Stimulated activated CD8-positive, alpha-beta memory T cell treated with anti-CD3 and anti-CD28 coated beads, Interleukin-2, amount 100 ng/mL, for 1 hour (primary cell): ENCODE results near the gene ZDHHC11B.
"Not testable (repeated sequence)": the region's sequence is repeated elsewhere in the genome, so short reads cannot be mapped to it uniquely, and the experiment has no call there.

Source experiments
- DNase-seq, 2 donors: peaks; one replicate each; pipeline ENCODE4 v3.0.0-alpha.2; 2020; ENCODE audit warnings: low read depth in 2 of 2

Gene ZDHHC11B

GRCh38 chr5:769485-770145 is 14.9 kb downstream of the ZDHHC11B start:
- DNase-seq: not testable (repeated sequence)

GRCh38 chr5:766666-767431 is 17.7 kb downstream of the ZDHHC11B start:
- no peak for DNase-seq

GRCh38 chr5:765948-766631 is 18.4 kb downstream of the ZDHHC11B start:
- no peak for DNase-seq

- no peak for DNase-seq
Observed at GRCh38 chr5:763998-764781, 20.3 kb downstream of the ZDHHC11B start.

- no peak for DNase-seq
Observed at GRCh38 chr5:763397-763796, 21.1 kb downstream of the ZDHHC11B start.

- DNase-seq: not testable (repeated sequence)
Observed at GRCh38 chr5:762996-763395, 21.5 kb downstream of the ZDHHC11B start.

GRCh38 chr5:761854-762710 is 22.4 kb downstream of the ZDHHC11B start:
- DNase-seq: no peak

GRCh38 chr5:761059-761771 is 23.3 kb downstream of the ZDHHC11B start:
- DNase-seq: no peak

- DNase-seq: no peak
Observed at GRCh38 chr5:760363-761058, 24.0 kb downstream of the ZDHHC11B start.

- no peak for DNase-seq
Observed at GRCh38 chr5:759781-760362, 24.7 kb downstream of the ZDHHC11B start.

- no peak for DNase-seq
Observed at GRCh38 chr5:759111-759751, 25.3 kb downstream of the ZDHHC11B start.

GRCh38 chr5:758698-759053 is 25.9 kb downstream of the ZDHHC11B start:
- no peak for DNase-seq

- DNase-seq: no peak
Observed at GRCh38 chr5:757931-758697, 26.4 kb downstream of the ZDHHC11B start.

GRCh38 chr5:757346-757930 is 27.1 kb downstream of the ZDHHC11B start:
- no peak for DNase-seq

GRCh38 chr5:756865-757345 is 27.6 kb downstream of the ZDHHC11B start:
- DNase-seq: no peak

- no peak for DNase-seq
Observed at GRCh38 chr5:756171-756570, 28.4 kb downstream of the ZDHHC11B start.

- not testable (repeated sequence) for DNase-seq
Observed at GRCh38 chr5:754143-754632, 30.3 kb downstream of the ZDHHC11B start.
